Mammary epithelial cell (primary cell): ENCODE data around the gene DNAJC13.

Source experiments
- EZH2 ChIP-seq: IDR thresholded peaks from 2 replicates; pipeline ENCODE4 v1.6.1; 2012; ENCODE audit warnings: low read length, inconsistent platforms, borderline replicate concordance
- TF ChIP-seq, protein P1 (sequence below), 2 donors: IDR thresholded peaks in 1 of 2; conservative IDR thresholded peaks in 1 of 2; 2 replicates each; pipeline ENCODE4 v1.5.1; 2011 to 2012; ENCODE audit warnings: inconsistent platforms in 2 of 2, low read length in 2 of 2, mild to moderate bottlenecking in 2 of 2, control low read depth in 1 of 2, low read depth in 1 of 2; ENCODE audit not compliant: insufficient read depth in 1 of 2; ENCODE audit errors: extremely low read depth in 1 of 2

DNA sequence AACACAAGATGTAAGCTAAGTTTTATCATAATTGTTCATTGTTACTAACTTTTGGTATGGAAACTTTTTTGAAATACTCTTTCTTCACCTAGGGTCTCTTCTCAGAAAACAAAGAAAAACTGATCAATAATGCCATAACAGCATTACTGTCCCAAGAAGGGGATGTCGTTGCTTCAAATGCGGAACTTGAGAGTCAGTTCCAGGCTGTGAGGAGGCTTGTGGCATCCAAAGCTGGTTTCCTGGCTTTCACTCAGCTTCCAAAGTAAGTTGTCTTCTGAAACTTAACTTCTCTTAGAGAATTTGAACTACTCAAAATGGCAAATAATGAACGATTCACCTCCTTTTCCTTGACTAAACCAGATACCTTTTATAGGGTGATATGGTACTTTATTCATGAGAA is 39.3 kb downstream of the DNAJC13 start:
- TF ChIP-seq, protein P1, sequence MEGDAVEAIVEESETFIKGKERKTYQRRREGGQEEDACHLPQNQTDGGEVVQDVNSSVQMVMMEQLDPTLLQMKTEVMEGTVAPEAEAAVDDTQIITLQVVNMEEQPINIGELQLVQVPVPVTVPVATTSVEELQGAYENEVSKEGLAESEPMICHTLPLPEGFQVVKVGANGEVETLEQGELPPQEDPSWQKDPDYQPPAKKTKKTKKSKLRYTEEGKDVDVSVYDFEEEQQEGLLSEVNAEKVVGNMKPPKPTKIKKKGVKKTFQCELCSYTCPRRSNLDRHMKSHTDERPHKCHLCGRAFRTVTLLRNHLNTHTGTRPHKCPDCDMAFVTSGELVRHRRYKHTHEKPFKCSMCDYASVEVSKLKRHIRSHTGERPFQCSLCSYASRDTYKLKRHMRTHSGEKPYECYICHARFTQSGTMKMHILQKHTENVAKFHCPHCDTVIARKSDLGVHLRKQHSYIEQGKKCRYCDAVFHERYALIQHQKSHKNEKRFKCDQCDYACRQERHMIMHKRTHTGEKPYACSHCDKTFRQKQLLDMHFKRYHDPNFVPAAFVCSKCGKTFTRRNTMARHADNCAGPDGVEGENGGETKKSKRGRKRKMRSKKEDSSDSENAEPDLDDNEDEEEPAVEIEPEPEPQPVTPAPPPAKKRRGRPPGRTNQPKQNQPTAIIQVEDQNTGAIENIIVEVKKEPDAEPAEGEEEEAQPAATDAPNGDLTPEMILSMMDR (conservative IDR thresholded peaks at IDR 0.05 in 1 of 2, IDR thresholded peaks at IDR 0.05 in 1 of 2; ENCODE audit: extremely low read depth in 1 of 2, insufficient read depth in 1 of 2, low read depth in 1 of 2, low read length in 2 of 2) = no peak
- TF ChIP-seq EZH2 = no peak
